AG20443 (cell line): ENCODE results near the gene PIMREG.

Experiments
- DNase-seq: peaks from one replicate; pipeline ENCODE4 v3.0.0; 2012; ENCODE audit warnings: low spot score, mixed read lengths

PIMREG gene

DNA sequence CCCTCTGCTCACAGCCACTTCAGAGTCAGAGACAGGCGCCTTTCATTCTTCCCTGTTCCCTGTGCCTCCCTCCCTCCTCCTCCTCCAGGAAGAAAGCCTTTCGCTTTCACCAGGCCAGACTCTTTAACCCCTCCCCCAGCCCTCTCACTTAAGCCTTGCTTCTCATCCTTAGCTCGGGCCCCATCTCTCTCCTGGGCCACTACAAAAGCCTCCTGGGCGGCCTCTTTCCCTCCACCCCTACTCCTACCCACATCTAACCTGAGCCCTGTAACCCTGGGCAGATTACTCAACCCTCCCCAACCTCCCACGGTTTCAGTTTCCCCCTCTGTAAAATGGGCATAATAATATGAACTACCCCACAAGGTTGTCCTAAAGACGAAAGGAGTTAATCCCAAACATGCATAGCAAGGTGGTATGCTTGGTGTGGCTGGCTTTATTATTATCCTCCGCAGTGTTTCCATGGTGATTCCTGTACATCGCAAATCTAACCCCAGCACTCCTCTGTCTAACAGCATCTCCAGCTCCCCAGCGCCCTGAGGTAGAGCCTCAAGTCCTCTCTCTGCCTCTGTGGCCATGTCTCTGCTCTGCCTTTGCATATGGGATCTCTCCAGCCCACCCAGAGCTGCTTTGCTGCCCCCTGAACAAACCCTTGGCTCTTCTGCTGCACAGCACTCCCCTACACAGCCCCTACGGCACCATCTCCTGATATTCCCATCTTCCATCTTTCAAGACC, 17.7 kb downstream of the PIMREG start:
- DNase-seq, result no peak

DNA sequence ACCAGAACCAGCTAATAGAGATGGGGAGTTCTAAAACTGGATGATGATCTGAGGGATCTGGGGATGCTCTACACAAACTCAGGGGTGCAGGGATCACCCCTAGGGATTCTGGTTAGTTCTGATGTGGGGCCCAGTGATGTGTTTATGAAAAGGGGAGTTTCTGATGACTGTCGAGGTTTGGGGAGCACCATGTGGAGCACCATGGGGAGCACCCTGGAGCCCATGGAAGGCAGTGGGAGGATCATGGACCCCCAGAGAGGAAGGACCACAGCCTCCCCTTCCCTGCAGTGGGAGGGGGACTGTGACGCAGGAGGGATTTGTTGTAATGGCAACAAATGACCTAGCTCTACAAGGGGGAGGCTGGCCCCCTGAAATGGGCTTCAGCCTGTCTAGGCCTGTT, 18.4 kb downstream of the PIMREG start:
- no peak for DNase-seq

- DNase-seq, result no peak
These were observed 19.6 kb downstream of the PIMREG start for GRCh38 chr17:6463616-6464445.

GRCh38 chr17:6464446-6465041, 20.3 kb downstream of the PIMREG start:
- DNase-seq, result no peak

- no peak for DNase-seq
These were observed 21.1 kb downstream of the PIMREG start for GRCh38 chr17:6465206-6466003.

DNA sequence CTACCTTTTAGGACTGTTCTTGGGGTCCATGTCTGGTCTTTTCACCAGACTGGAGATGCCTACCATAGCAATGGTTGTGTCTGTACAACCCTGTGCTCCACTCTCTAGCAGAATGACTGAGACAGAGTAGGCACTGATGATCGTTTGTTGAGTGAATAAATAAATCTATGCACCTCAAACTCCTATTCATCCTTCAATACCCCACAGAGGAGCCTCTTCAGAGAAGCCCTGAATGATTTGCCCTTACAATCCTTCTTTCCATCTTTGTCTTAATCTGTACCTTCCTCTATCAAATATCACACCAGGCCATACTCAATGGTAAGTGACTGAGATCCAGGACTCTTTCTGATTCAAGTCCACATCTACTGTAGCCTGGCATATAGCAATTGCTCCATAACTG, 23.3 kb downstream of the PIMREG start:
- DNase-seq, result no peak

DNA sequence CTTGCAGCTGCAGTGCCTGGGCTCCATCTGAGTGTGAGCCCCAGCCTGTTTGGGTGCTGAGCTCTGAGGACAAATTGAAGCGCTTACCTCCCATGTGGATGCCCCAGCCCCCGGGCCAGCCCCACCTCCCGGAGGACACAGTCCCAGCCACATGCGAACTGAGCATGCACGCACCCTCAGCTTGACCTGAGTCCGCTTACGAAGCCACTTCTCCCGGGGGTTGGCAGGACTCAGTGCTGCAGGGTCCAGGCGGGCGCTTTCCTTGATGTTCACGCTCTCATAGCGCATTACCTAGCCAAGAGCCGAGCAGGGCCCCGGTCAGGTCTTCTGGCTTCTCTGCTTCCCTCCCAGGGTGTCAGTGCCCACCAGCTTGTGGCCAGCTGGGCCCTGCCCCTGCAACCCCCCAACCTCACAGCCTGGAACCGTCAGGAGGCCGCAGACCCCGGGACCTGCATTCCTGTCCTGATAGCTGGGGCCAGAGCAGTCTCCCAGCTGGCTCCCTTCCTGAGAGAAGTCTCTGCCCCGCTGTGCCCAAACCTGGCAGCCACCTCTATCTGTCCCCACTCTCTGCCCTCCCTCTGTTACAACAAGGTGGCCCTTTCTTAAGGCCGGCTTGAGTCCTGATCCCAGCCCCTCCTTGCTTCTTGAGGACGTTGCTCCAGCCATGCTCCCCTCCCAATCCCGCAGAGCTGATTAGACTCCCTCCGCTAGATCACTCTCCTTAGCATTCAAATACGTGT, 24.0 kb downstream of the PIMREG start:
- no peak for DNase-seq

DNA sequence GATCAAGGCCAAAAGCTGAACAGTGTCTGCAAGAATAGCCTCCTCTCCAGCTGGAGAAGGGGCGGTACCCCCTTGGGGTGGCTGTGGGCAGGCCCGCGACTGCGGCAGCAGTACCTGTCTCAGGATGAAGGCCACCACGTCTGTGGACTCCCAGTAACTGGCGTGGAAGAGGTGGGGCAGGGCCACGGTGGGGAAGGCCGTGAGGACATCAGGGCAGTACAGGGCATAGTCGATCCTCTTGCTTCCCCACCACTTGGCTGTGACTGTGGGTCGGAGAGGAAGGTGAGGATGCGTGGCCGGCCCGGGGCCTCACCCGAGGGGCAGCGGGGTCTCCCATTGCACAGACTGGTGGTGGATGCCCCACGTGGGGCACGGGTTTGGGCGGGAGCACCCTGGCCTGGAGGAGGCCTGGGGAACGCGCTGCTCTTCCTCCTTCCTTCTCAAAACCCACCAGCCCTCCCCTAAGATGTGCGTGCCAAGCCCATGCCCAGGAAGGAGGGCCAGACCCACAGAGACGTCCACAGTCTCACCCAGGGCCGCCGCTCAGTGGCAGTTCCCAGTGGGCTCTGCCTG, 26.0 kb downstream of the PIMREG start:
- no peak for DNase-seq

GRCh38 chr17:6470751-6471521, 26.7 kb downstream of the PIMREG start:
- DNase-seq, result no peak

DNA sequence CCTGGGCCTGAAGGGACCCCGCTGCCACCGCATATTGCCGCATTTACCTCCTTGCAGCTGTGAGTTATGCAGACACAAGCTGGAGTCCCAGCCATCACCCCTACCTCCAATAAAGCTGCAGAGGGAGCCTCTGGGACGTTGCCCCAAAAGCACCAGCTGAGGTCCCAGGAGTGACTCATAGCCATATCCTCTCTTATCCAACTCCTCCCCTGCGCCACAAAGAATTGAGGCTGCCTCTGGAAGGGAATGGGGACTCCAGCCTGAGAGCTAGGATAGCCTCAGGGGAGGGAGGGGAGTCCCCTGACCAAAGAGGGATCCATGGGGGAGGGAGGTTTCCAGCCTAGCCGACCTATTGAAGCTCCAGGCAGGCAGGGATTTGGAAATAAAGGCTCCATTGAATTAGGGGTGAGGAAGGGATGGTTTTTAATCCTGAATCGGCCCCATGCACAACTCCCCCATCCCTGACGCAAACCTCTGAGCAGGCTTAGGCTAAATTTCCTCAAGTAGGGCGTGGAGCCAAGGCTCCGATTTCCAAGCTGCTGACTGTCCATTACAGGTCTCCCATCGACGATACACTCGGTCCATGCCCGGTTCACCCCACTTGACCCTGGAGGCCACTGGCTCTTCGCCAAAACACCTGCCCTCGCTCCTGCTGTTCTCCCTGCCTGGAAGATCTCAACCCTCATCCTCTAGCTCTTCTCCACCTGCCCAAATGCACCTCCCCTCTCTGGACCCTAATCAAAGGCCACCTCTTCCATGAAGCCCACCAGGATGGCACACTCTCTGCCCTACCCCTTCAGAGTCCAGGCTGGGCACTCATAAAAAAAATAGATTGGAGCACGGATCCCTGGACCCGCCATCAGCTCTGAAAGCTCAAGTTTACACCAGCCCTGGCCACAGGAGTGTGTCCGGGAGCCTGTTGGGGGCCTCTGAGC, 27.5 kb downstream of the PIMREG start:
- peak; percentile 89 for DNase-seq

DNA sequence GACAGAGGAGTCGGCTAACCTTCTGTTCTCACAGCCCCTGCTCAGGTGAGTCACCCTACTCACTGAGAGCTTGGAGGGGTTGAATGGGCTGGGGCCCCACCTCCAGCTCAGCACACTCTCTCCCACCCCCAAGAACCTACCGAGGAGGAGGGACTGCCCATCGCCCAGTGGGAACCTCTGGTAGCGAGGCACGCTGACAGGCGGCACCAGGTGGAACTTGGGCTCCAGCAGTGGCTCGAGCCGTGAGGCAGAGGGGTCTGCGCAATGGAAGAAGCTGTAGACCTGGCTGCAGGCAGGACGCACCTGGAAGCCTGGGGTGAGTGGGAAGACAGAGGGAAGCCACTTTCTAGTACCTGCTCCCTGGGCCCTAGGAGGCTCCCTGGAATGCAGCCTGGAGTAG, 28.3 kb downstream of the PIMREG start:
- no peak for DNase-seq

GRCh38 chr17:6473128-6473767, 29.0 kb downstream of the PIMREG start:
- DNase-seq, result peak; percentile 94

GRCh38 chr17:6474376-6474775, 30.1 kb downstream of the PIMREG start:
- no peak for DNase-seq

DNA sequence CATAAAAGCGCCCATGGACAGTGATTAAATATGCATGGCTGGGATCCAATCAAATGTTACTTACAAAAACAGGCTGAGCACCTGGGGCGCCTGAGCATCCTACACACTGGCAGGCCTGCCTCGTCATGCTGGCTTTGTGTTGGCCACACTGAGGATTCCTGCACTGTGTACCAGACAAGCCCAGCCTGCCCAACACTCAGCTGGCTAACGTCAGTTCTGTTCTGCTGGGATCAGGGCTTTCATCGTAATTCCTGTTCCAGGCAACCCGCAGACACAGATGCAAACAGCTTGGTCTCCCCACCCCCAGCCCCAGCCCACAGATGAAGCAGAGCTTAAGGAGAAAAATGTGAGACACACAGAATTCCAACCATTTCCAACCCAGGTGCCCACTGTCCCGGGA, 30.7 kb downstream of the PIMREG start:
- no peak for DNase-seq

DNA sequence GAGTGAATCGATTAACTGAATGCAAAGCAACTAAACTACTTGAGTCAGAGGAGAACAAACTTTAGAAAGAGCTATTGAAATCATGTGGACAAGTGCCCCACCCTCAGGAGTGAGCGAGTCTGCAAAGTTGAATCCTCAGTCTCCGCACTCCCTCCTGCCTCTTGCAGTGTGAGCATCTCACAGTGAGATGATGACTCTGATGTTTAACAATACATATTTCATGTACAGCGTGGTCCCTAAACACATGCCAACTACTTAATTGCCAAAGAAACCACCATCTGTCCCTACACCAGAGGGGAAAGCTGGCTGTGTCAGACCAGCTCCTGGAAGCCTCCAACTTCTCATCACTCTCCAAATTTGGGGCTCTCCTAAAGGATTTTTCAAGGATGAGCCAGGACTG, 31.2 kb downstream of the PIMREG start:
- DNase-seq, result no peak

DNA sequence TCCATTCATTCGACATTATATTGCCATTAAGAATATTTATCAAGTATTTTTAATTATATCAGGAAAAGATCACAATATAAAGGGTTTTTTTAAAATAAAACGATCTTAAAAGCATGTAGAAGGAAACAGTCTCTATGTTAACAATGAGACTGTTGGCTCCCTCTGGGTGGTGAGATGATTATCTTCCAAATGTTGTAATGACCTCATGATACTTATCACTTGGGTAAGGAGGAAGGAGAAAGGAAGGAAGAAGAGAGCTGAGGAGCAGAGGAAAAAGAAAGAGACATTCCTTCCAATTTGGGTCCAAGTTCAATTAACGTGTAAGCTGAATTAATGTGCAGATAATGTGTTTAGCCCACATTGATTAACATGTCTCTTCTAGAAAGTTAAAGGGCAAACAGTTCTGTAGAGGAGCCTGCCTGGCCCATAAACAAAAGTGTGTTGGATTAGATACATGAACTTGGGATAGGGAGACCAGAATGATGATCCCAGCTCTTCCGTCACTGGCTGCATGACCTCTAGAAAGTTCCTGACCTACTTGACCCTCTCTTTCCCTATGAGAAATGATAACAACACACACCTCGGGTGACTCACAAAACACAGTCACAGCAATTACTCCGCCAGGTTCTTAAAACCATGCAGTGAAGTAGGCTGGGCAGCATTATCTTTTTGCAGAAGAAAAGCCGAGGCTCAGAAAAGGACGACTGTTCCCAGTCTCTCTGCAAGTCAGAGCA, 32.0 kb downstream of the PIMREG start:
- no peak for DNase-seq

- no peak for DNase-seq
These were observed 32.5 kb downstream of the PIMREG start for GRCh38 chr17:6476810-6477179.

DNA sequence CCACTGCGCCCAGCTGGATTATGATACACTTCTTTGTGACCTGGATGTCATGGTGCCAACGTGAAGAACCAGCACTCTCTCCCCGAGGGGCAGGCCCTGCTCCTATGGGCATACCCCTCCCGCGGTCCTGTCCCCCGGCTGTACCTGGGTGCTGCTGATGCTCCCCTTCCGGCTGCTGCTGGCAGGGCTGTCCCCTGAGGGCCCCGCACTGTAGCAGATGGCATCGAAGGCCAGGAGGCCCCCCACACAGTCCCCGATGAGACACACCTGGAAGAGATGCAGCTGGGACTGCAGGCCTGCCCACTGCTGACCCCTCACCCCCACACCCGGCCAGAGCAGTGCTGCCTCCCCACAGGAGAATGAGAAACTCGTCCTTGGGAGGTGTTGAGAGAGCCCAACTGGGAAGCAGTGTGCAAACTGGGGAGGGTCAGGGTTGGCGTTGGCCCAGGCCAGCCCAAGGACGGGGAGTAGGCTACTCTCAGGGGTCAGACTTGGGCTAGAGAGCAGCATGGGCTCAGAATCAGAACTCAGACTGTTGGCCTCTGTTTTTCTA, 33.7 kb downstream of the PIMREG start:
- DNase-seq, result no peak
